HEK293 (cell line): ENCODE data around the gene CBFA2T2.

Experiments
- CTCF ChIA-PET: fragments of 350-600 bp; formaldehyde crosslinking; extraction: SDS; loops from one replicate; lab custom pipeline; 2021; ENCODE audit warnings: antibody characterized with exemption; lab: Yijun Ruan, JAX
- POLR2A ChIA-PET: fragments of 300-600 bp; formaldehyde crosslinking; extraction: SDS; loops from one replicate; lab custom pipeline; 2020; ENCODE audit warnings: antibody characterized with exemption, inconsistent platforms; lab: Yijun Ruan, JAX
- H3K27ac ChIP-seq: fragments of 200-500 bp; sonication (Bioruptor generic); 2 replicates; pipeline ENCODE4 v1.5.1; 2014; ENCODE audit warnings: low read depth, low read length, control low read depth, inconsistent platforms; ENCODE audit errors: extremely low read depth
- H3K36me3 ChIP-seq, 2 experiments: fragments of 200-500 bp in 1 of 2; sonication (Bioruptor generic) in 1 of 2; 1 replicate in 1 of 2; 2 replicates in 1 of 2; pipeline ENCODE4 v1.5.1; 2014 to 2017; ENCODE audit warnings: inconsistent platforms in 2 of 2, low read length in 2 of 2; ENCODE audit not compliant: control insufficient read depth in 2 of 2, insufficient read depth in 1 of 2
- H3K4me1 ChIP-seq: fragments of 200-500 bp; sonication (Bioruptor generic); 2 replicates; pipeline ENCODE4 v1.5.1; 2014; ENCODE audit warnings: mild to moderate bottlenecking, low read length, inconsistent platforms; ENCODE audit not compliant: control insufficient read depth, insufficient read depth
- H3K4me3 ChIP-seq: 2 replicates; pipeline ENCODE4 v1.5.1; 2011; ENCODE audit warnings: low read depth, mild to moderate bottlenecking, control low read depth, low read length, moderate library complexity
- H3K9me3 ChIP-seq: fragments of 200-500 bp; sonication (Bioruptor generic); 2 replicates; pipeline ENCODE4 v1.5.1; 2014; ENCODE audit warnings: low read depth, low read length, inconsistent platforms; ENCODE audit not compliant: control insufficient read depth, insufficient read depth
- FEZF1 ChIP-seq: fragments of 450-650 bp; formaldehyde crosslinking; IDR thresholded peaks from 2 replicates; pipeline ENCODE4 v1.5.1; 2016; ENCODE audit warnings: missing biosample characterization, missing genetic modification characterization
- GLIS2 ChIP-seq: fragments of 450-650 bp; formaldehyde crosslinking; IDR thresholded peaks from 2 replicates; pipeline ENCODE4 v1.5.1; 2016; ENCODE audit warnings: missing biosample characterization, missing genetic modification characterization
- HOXA7 ChIP-seq: sonication (generic); formaldehyde crosslinking; IDR thresholded peaks from 2 replicates; pipeline ENCODE4 v1.8.1; 2022; ENCODE audit warnings: missing genetic modification reagents, borderline replicate concordance
- HOXC10 ChIP-seq: sonication (generic); formaldehyde crosslinking; IDR thresholded peaks from 2 replicates; pipeline ENCODE4 v1.8.1; 2023; ENCODE audit warnings: mild to moderate bottlenecking, missing genetic modification reagents
- KLF16 ChIP-seq: fragments of 450-650 bp; formaldehyde crosslinking; IDR thresholded peaks from 2 replicates; pipeline ENCODE4 v1.5.1; 2017; ENCODE audit warnings: missing biosample characterization, missing genetic modification characterization
- KLF8 ChIP-seq: fragments of 450-650 bp; formaldehyde crosslinking; IDR thresholded peaks from 2 replicates; pipeline ENCODE4 v1.5.1; 2016; ENCODE audit warnings: missing biosample characterization, missing genetic modification characterization
- KLF9 ChIP-seq: fragments of 450-650 bp; formaldehyde crosslinking; IDR thresholded peaks from 2 replicates; pipeline ENCODE4 v1.5.1; 2016; ENCODE audit warnings: missing biosample characterization, missing genetic modification characterization, low read depth
- OVOL3 ChIP-seq: fragments of 450-650 bp; formaldehyde crosslinking; IDR thresholded peaks from 2 replicates; pipeline ENCODE4 v1.5.1; 2016; ENCODE audit warnings: missing biosample characterization, missing genetic modification characterization
- YY2 ChIP-seq: fragments of 450-650 bp; formaldehyde crosslinking; IDR thresholded peaks from 2 replicates; pipeline ENCODE4 v1.5.1; 2016; ENCODE audit warnings: missing biosample characterization, missing genetic modification characterization
- ZBTB20 ChIP-seq: fragments of 450-650 bp; formaldehyde crosslinking; IDR thresholded peaks from 2 replicates; pipeline ENCODE4 v1.5.1; 2016; ENCODE audit warnings: missing biosample characterization, missing genetic modification characterization
- ZBTB48 ChIP-seq: fragments of 450-650 bp; formaldehyde crosslinking; IDR thresholded peaks from 2 replicates; pipeline ENCODE4 v1.5.1; 2016; ENCODE audit warnings: missing biosample characterization, missing genetic modification characterization
- ZBTB7A ChIP-seq: fragments of 450-650 bp; formaldehyde crosslinking; IDR thresholded peaks from 2 replicates; pipeline ENCODE4 v1.5.1; 2016; ENCODE audit warnings: low read depth, missing biosample characterization, missing genetic modification characterization
- ZNF211 ChIP-seq: fragments of 450-650 bp; formaldehyde crosslinking; IDR thresholded peaks from 2 replicates; pipeline ENCODE4 v1.5.1; 2016; ENCODE audit warnings: low read depth, missing biosample characterization, missing genetic modification characterization
- ZNF214 ChIP-seq: fragments of 450-650 bp; formaldehyde crosslinking; IDR thresholded peaks from 2 replicates; pipeline ENCODE4 v1.5.1; 2017; ENCODE audit warnings: missing biosample characterization, mild to moderate bottlenecking, missing genetic modification characterization, borderline replicate concordance
- ZNF24 ChIP-seq: fragments of 450-650 bp; formaldehyde crosslinking; IDR thresholded peaks from 2 replicates; pipeline ENCODE4 v1.5.1; 2016; ENCODE audit warnings: missing biosample characterization, missing genetic modification characterization
- ZNF324 ChIP-seq: fragments of 450-650 bp; formaldehyde crosslinking; IDR thresholded peaks from 2 replicates; pipeline ENCODE4 v1.5.1; 2016; ENCODE audit warnings: missing biosample characterization, missing genetic modification characterization
- ZNF394 ChIP-seq: fragments of 450-650 bp; formaldehyde crosslinking; IDR thresholded peaks from 2 replicates; pipeline ENCODE4 v1.5.1; 2016; ENCODE audit warnings: missing biosample characterization, missing genetic modification characterization, mild to moderate bottlenecking, moderate library complexity, borderline replicate concordance
- ZNF433 ChIP-seq: fragments of 450-650 bp; formaldehyde crosslinking; IDR thresholded peaks from 2 replicates; pipeline ENCODE4 v1.5.1; 2016; ENCODE audit warnings: missing biosample characterization, missing genetic modification characterization, low read depth
- ZNF514 ChIP-seq: fragments of 450-650 bp; formaldehyde crosslinking; IDR thresholded peaks from 2 replicates; pipeline ENCODE4 v1.5.1; 2016; ENCODE audit warnings: missing biosample characterization, missing genetic modification characterization
- ZNF521 ChIP-seq: fragments of 450-650 bp; formaldehyde crosslinking; IDR thresholded peaks from 2 replicates; pipeline ENCODE4 v1.5.1; 2017; ENCODE audit warnings: missing biosample characterization, mild to moderate bottlenecking, missing genetic modification characterization
- ZNF530 ChIP-seq: fragments of 450-650 bp; formaldehyde crosslinking; IDR thresholded peaks from 2 replicates; pipeline ENCODE4 v1.5.1; 2016; ENCODE audit warnings: low read depth, missing biosample characterization, missing genetic modification characterization
- ZNF600 ChIP-seq: fragments of 450-650 bp; formaldehyde crosslinking; IDR thresholded peaks from 2 replicates; pipeline ENCODE4 v1.5.1; 2016; ENCODE audit warnings: missing biosample characterization, missing genetic modification characterization
- ZNF670 ChIP-seq: fragments of 450-650 bp; formaldehyde crosslinking; IDR thresholded peaks from 2 replicates; pipeline ENCODE4 v1.5.1; 2016; ENCODE audit warnings: missing biosample characterization, missing genetic modification characterization, low read depth
- ZNF76 ChIP-seq: fragments of 450-650 bp; formaldehyde crosslinking; IDR thresholded peaks from 2 replicates; pipeline ENCODE4; 2016; ENCODE audit warnings: low read depth, missing biosample characterization, missing genetic modification characterization, borderline replicate concordance
- ZNF768 ChIP-seq: fragments of 450-650 bp; formaldehyde crosslinking; IDR thresholded peaks from 2 replicates; pipeline ENCODE4 v1.5.1; 2018; ENCODE audit warnings: missing biosample characterization, mild to moderate bottlenecking, missing genetic modification characterization
- ZNF791 ChIP-seq: fragments of 450-650 bp; formaldehyde crosslinking; IDR thresholded peaks from 2 replicates; pipeline ENCODE4 v1.5.1; 2016; ENCODE audit warnings: missing biosample characterization, missing genetic modification characterization
- TF ChIP-seq, protein P1 (sequence below): fragments of 450-650 bp; formaldehyde crosslinking; IDR thresholded peaks from 2 replicates; pipeline ENCODE4 v1.5.1; 2016; ENCODE audit warnings: missing biosample characterization, missing genetic modification characterization
- TF ChIP-seq, protein P2 (sequence below): fragments of 450-650 bp; formaldehyde crosslinking; IDR thresholded peaks from 2 replicates; pipeline ENCODE4 v1.5.1; 2016; ENCODE audit warnings: missing biosample characterization, missing genetic modification characterization
- TF ChIP-seq, protein P3 (sequence below): fragments of 450-650 bp; formaldehyde crosslinking; IDR thresholded peaks from 2 replicates; pipeline ENCODE4 v1.5.1; 2017; ENCODE audit warnings: missing biosample characterization, mild to moderate bottlenecking, missing genetic modification characterization, moderate library complexity

CBFA2T2 gene

DNA sequence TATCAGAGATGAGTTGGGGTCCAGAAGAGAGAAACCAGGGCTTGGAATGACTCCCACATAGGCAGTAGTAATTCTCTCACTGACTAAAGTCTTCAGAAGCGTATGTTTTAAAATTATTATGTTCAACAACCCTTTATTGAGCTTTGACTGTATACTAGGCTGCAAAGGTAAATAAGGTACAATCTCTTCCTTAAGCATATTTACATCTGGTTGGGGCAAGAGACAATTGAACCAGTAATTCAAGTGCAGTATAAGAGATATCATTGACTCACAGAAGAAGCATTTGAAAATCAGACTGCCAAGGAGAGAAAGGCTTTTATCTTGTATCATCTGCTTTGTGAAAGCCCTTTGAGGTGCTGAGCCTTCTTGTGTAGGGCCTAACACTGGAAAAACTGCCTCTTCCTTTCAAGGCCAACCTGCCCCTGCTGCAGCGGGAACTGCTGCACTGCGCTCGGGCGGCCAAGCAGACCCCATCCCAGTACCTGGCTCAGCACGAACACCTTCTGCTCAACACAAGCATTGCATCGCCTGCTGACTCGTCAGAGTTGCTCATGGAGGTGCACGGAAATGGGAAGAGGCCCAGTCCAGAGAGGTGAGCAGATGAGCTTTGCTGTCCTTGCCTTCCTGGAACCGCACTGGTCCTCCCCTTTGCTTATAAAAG is 132.9 kb downstream of the CBFA2T2 start:
- no peaks in the 10 kb centered on the region for H3K9me3 ChIP-seq
- no peak overlapping the region for H3K27ac ChIP-seq
- H3K4me1 ChIP-seq: no peaks in the 10 kb centered on the region
- POLR2A ChIA-PET: no interaction called here
- CTCF ChIA-PET: interaction anchor here (0.6 kb wide), 1 partner anchor 101 kb away, joined by 3 read pairs; no protein-coding TSS in a partner anchor
- H3K4me3 ChIP-seq: no peak overlapping the region
- peaks cover 0 to 47% of the 10 kb centered on the region in 2 experiments; a peak in 2 of 3 replicates for H3K36me3 ChIP-seq
- TF ChIP-seq ZBTB48 (tag by site-specific recombination): no peak
- TF ChIP-seq HOXC10 (CRISPR knock-in tag): no peak
- no peak for TF ChIP-seq ZNF76 (tag by site-specific recombination)
- no peak for TF ChIP-seq KLF8 (tag by site-specific recombination)
- no peak for TF ChIP-seq ZNF670 (tag by site-specific recombination)
- no peak for TF ChIP-seq ZNF791 (tag by site-specific recombination)
- no peak for TF ChIP-seq OVOL3 (tag by site-specific recombination)
- TF ChIP-seq ZNF214: no peak
- no peak for TF ChIP-seq GLIS2 (tag by site-specific recombination)
- no peak for TF ChIP-seq ZNF768 (tag by site-specific recombination)
- TF ChIP-seq ZBTB20 (tag by site-specific recombination): no peak
- no peak for TF ChIP-seq ZNF530 (tag by site-specific recombination)
- no peak for TF ChIP-seq ZBTB7A (tag by site-specific recombination)
- TF ChIP-seq ZNF24 (tag by site-specific recombination): no peak
- no peak for TF ChIP-seq ZNF600 (tag by site-specific recombination)
- TF ChIP-seq ZNF324 (tag by site-specific recombination): no peak
- TF ChIP-seq HOXA7 (CRISPR knock-in tag): no peak
- TF ChIP-seq, all 188 proteins: peak for 0

DNA sequence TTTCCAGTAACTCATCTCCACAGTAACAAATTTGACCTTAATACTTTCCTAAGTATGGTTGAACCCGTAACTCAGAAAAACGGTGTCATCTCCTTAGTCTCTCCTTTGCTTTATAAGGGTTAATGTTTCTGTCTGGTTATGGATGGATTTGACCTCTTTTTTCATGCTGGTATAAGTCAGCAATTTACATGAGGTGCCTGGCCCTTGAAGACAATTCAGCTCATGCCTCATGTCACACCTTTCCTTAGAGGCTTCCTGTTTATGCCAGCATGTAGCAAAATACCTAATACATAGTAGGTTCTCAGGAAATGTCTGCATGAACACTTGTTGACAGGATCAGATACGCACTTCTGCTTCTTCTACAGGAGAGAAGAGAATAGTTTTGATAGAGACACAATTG is 134.5 kb downstream of the CBFA2T2 start:
- Histone ChIP-seq H3K9me3 (no peaks in the 10 kb centered on the region), H3K27ac (no peak overlapping the region), H3K4me1 (no peaks in the 10 kb centered on the region), H3K4me3 (no peak overlapping the region), H3K36me3 (peaks cover 8 to 63% of the 10 kb centered on the region in 2 experiments; a peak in 2 of 3 replicates)
- ChIA-PET POLR2A (no interaction called here), CTCF (no interaction called here)
- no peak for TF ChIP-seq ZNF433
- TF ChIP-seq, protein P1, sequence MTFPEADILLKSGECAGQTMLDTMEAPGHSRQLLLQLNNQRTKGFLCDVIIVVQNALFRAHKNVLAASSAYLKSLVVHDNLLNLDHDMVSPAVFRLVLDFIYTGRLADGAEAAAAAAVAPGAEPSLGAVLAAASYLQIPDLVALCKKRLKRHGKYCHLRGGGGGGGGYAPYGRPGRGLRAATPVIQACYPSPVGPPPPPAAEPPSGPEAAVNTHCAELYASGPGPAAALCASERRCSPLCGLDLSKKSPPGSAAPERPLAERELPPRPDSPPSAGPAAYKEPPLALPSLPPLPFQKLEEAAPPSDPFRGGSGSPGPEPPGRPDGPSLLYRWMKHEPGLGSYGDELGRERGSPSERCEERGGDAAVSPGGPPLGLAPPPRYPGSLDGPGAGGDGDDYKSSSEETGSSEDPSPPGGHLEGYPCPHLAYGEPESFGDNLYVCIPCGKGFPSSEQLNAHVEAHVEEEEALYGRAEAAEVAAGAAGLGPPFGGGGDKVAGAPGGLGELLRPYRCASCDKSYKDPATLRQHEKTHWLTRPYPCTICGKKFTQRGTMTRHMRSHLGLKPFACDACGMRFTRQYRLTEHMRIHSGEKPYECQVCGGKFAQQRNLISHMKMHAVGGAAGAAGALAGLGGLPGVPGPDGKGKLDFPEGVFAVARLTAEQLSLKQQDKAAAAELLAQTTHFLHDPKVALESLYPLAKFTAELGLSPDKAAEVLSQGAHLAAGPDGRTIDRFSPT (tag by site-specific recombination): no peak

DNA sequence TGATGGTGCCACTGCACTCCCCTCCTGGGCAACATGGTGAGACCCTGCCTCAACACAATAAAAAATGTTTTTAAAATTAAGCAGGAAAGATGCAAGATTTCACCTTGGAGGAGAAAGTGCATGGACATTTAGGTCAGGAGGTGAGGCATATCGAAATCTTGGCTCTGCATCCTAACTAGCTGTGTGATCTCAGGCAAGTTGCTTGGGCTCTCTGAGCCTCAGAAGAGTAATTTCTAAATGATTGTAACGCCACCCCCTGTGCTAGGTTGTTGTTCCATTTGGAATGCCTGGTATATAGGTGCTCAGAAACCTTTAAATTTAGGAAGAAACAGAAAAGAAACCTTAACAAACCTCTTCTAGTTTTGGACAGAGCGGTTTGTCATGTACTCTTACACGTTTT is 136.3 kb downstream of the CBFA2T2 start:
- Histone ChIP-seq H3K36me3 (peaks cover 8 to 78% of the 10 kb centered on the region in 2 experiments; a peak in 2 of 3 replicates), H3K4me1 (no peaks in the 10 kb centered on the region), H3K27ac (no peak overlapping the region), H3K4me3 (no peak overlapping the region), H3K9me3 (no peaks in the 10 kb centered on the region)
- ChIA-PET CTCF (no interaction called here), POLR2A (no interaction called here)
- TF ChIP-seq FEZF1 (tag by site-specific recombination): no peak
- no peak for TF ChIP-seq ZNF211 (tag by site-specific recombination)
- no peak for TF ChIP-seq ZNF521 (tag by site-specific recombination)
- no peak for TF ChIP-seq YY2 (tag by site-specific recombination)
- TF ChIP-seq KLF16: no peak
- TF ChIP-seq OVOL3 (tag by site-specific recombination): no peak
- TF ChIP-seq, protein P2, sequence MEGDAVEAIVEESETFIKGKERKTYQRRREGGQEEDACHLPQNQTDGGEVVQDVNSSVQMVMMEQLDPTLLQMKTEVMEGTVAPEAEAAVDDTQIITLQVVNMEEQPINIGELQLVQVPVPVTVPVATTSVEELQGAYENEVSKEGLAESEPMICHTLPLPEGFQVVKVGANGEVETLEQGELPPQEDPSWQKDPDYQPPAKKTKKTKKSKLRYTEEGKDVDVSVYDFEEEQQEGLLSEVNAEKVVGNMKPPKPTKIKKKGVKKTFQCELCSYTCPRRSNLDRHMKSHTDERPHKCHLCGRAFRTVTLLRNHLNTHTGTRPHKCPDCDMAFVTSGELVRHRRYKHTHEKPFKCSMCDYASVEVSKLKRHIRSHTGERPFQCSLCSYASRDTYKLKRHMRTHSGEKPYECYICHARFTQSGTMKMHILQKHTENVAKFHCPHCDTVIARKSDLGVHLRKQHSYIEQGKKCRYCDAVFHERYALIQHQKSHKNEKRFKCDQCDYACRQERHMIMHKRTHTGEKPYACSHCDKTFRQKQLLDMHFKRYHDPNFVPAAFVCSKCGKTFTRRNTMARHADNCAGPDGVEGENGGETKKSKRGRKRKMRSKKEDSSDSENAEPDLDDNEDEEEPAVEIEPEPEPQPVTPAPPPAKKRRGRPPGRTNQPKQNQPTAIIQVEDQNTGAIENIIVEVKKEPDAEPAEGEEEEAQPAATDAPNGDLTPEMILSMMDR (tag by site-specific recombination): no peak
- TF ChIP-seq, protein P3, sequence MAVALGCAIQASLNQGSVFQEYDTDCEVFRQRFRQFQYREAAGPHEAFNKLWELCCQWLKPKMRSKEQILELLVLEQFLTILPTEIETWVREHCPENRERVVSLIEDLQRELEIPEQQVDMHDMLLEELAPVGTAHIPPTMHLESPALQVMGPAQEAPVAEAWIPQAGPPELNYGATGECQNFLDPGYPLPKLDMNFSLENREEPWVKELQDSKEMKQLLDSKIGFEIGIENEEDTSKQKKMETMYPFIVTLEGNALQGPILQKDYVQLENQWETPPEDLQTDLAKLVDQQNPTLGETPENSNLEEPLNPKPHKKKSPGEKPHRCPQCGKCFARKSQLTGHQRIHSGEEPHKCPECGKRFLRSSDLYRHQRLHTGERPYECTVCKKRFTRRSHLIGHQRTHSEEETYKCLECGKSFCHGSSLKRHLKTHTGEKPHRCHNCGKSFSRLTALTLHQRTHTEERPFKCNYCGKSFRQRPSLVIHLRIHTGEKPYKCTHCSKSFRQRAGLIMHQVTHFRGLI (tag by site-specific recombination): no peak
- TF ChIP-seq ZNF394: no peak
- TF ChIP-seq ZNF514 (tag by site-specific recombination): no peak
- no peak for TF ChIP-seq KLF9 (tag by site-specific recombination)
